ENCODE measurements around the gene ACOD1.

GRCh38 chr13:76993021-76993420 lies 44.7 kb downstream of the ACOD1 start:
- no peak for TF ChIP-seq POLR2A (IDR thresholded peaks at IDR 0.05)
- TF ChIP-seq, protein P1, sequence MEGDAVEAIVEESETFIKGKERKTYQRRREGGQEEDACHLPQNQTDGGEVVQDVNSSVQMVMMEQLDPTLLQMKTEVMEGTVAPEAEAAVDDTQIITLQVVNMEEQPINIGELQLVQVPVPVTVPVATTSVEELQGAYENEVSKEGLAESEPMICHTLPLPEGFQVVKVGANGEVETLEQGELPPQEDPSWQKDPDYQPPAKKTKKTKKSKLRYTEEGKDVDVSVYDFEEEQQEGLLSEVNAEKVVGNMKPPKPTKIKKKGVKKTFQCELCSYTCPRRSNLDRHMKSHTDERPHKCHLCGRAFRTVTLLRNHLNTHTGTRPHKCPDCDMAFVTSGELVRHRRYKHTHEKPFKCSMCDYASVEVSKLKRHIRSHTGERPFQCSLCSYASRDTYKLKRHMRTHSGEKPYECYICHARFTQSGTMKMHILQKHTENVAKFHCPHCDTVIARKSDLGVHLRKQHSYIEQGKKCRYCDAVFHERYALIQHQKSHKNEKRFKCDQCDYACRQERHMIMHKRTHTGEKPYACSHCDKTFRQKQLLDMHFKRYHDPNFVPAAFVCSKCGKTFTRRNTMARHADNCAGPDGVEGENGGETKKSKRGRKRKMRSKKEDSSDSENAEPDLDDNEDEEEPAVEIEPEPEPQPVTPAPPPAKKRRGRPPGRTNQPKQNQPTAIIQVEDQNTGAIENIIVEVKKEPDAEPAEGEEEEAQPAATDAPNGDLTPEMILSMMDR (IDR thresholded peaks at IDR 0.05): no peak
